Peyer's patch (tissue), 4 donors: ENCODE measurements around the gene GRHPR. TPM values are rescaled to one million over a fixed set of nuclear protein-coding genes. Genes with fewer than 3 reads are reported as not detected.

Experiments
- DNase-seq, 3 donors: peaks; one replicate each; pipeline ENCODE4 v3.0.0-alpha.2; 2017 to 2019
- H3K27ac ChIP-seq, 4 donors: fragments of 200-600 bp; sonication (generic); one replicate each; pipeline ENCODE4 v1.5.1; 2016 to 2019
- H3K27me3 ChIP-seq, 2 donors: fragments of 200-600 bp; sonication (generic); one replicate each; pipeline ENCODE4 v1.5.1; 2019
- H3K36me3 ChIP-seq, 3 donors: fragments of 200-600 bp; sonication (generic); one replicate each; pipeline ENCODE4 v1.5.1; 2016 to 2019
- H3K4me1 ChIP-seq, 4 donors: fragments of 200-600 bp; sonication (generic); one replicate each; pipeline ENCODE4 v1.5.1; 2016 to 2019
- H3K4me3 ChIP-seq, 4 donors: fragments of 200-600 bp; sonication (generic); 1 replicate in 3 of 4; 2 replicates in 1 of 4; pipeline ENCODE4 v1.5.1; 2016 to 2019; ENCODE audit warnings: mild to moderate bottlenecking in 1 of 4
- H3K9me3 ChIP-seq, 4 donors: fragments of 200-600 bp; sonication (generic); one replicate each; pipeline ENCODE4 v1.5.1; 2016 to 2019; ENCODE audit warnings: mild to moderate bottlenecking in 1 of 4
- CTCF ChIP-seq, 6 experiments: fragments of 450-650 bp in 4 of 6; fragments of 200-600 bp in 2 of 6; sonication (generic) in 1 of 6; IDR thresholded peaks; one replicate each; pipeline ENCODE4 v1.5.1; 2017 to 2019; ENCODE audit warnings: antibody characterized with exemption in 6 of 6, mild to moderate bottlenecking in 3 of 6, moderate library complexity in 1 of 6
- POLR2A ChIP-seq, 2 donors: fragments of 450-650 bp; IDR thresholded peaks; one replicate each; pipeline ENCODE4 v1.5.1; 2017; ENCODE audit warnings: antibody characterized with exemption in 2 of 2, mild to moderate bottlenecking in 2 of 2, moderate library complexity in 2 of 2
- total RNA-seq, 4 donors: library from RNA; depleted of rRNA; stranded (reverse); fragments of >200 nt; gene quantifications; one replicate each; pipeline ENCODE4 v1.1.0, GENCODE V29; 2016

Gene GRHPR
- total RNA-seq, 4 donors from 2014 or later, result 99.0 to 141 (median 114) TPM

GRCh38 chr9:37378613-37379004 is 43.9 kb upstream of the GRHPR start:
- H3K27me3 ChIP-seq, result no peaks in the 10 kb centered on the region
- TF ChIP-seq CTCF (IDR thresholded peaks at IDR 0.05), result no peak
- no peak for TF ChIP-seq POLR2A (IDR thresholded peaks at IDR 0.05)
- H3K4me1 ChIP-seq, result peaks cover 0 to 6% (median 2%) of the 10 kb centered on the region in 4 donors
- no peak overlapping the region for H3K27ac ChIP-seq
- no peak for DNase-seq
- H3K9me3 ChIP-seq, result no peaks in the 10 kb centered on the region
- no peak overlapping the region for H3K4me3 ChIP-seq
- H3K36me3 ChIP-seq, result no peaks in the 10 kb centered on the region

- peaks cover 0 to 5% (median 2%) of the 10 kb centered on the region in 4 donors for H3K4me1 ChIP-seq
- H3K4me3 ChIP-seq, result no peak overlapping the region
- H3K9me3 ChIP-seq, result no peaks in the 10 kb centered on the region
- TF ChIP-seq POLR2A (IDR thresholded peaks at IDR 0.05), result no peak
- TF ChIP-seq CTCF (IDR thresholded peaks at IDR 0.05), result no peak
- no peak overlapping the region for H3K27ac ChIP-seq
- no peak for DNase-seq
- no peaks in the 10 kb centered on the region for H3K36me3 ChIP-seq
- no peaks in the 10 kb centered on the region for H3K27me3 ChIP-seq
Observed at GRCh38 chr9:37379835-37380234, 42.7 kb upstream of the GRHPR start.

GRCh38 chr9:37380570-37380969 is 41.9 kb upstream of the GRHPR start:
- TF ChIP-seq CTCF (IDR thresholded peaks at IDR 0.05) (no peak), POLR2A (IDR thresholded peaks at IDR 0.05) (no peak)

GRCh38 chr9:37381094-37381741 is 41.3 kb upstream of the GRHPR start:
- DNase-seq, result peak in 1 of 3 donors; percentile 58
- Histone ChIP-seq H3K27ac (no peak overlapping the region), H3K9me3 (no peaks in the 10 kb centered on the region), H3K36me3 (no peaks in the 10 kb centered on the region), H3K4me1 (peaks cover 0 to 5% (median 2%) of the 10 kb centered on the region in 4 donors), H3K27me3 (no peaks in the 10 kb centered on the region), H3K4me3 (no peak overlapping the region)
- TF ChIP-seq POLR2A (IDR thresholded peaks at IDR 0.05), result no peak
- no peak for TF ChIP-seq CTCF (IDR thresholded peaks at IDR 0.05)

More at GRCh38 chr9:37380570-37380969, 41.9 kb upstream of the GRHPR start:
- Histone ChIP-seq H3K4me3 (no peak overlapping the region), H3K4me1 (peaks cover 0 to 5% (median 2%) of the 10 kb centered on the region in 4 donors), H3K27ac (no peak overlapping the region), H3K36me3 (no peaks in the 10 kb centered on the region), H3K9me3 (no peaks in the 10 kb centered on the region), H3K27me3 (no peaks in the 10 kb centered on the region)
- no peak for DNase-seq

- H3K4me1 ChIP-seq, result peaks cover 0 to 5% (median 2%) of the 10 kb centered on the region in 4 donors
- H3K4me3 ChIP-seq, result no peak overlapping the region
- DNase-seq, result no peak
- no peaks in the 10 kb centered on the region for H3K9me3 ChIP-seq
- H3K36me3 ChIP-seq, result no peaks in the 10 kb centered on the region
- peak overlapping the region in 1 of 4 donors; percentile 72 for H3K27ac ChIP-seq
- no peaks in the 10 kb centered on the region for H3K27me3 ChIP-seq
- TF ChIP-seq POLR2A (IDR thresholded peaks at IDR 0.05) (no peak), CTCF (IDR thresholded peaks at IDR 0.05) (no peak)
Observed at GRCh38 chr9:37382161-37382981, 40.1 kb upstream of the GRHPR start.
